CD14-positive monocyte (primary cell): ENCODE data around the gene WARS2. TPM values are rescaled to one million over a fixed set of nuclear protein-coding genes. Genes with fewer than 3 reads are reported as not detected.

Source experiments
- DNase-seq, 3 donors: peaks; one replicate each; pipeline ENCODE4 v3.0.0-alpha.2; 2011 to 2022
- H2AFZ ChIP-seq: 2 replicates; pipeline ENCODE4 v1.6.0; 2012; ENCODE audit warnings: mild to moderate bottlenecking, low read depth, low read length, inconsistent platforms; ENCODE audit not compliant: insufficient read depth, poor library complexity, severe bottlenecking
- H3K27ac ChIP-seq, 2 donors: 1 replicate in 1 of 2; 2 replicates in 1 of 2; pipeline ENCODE4 v1.5.1; 2012 to 2013; ENCODE audit warnings: low read length in 2 of 2, control low read depth in 1 of 2, inconsistent platforms in 1 of 2, low read depth in 1 of 2, mild to moderate bottlenecking in 1 of 2
- H3K27me3 ChIP-seq, 2 donors: one replicate each; pipeline versions ENCODE4 v1.6.0 to v1.6.1; 2011 to 2013; ENCODE audit warnings: low read length in 2 of 2; ENCODE audit not compliant: control insufficient read depth in 2 of 2, insufficient read depth in 2 of 2
- H3K36me3 ChIP-seq, 2 donors: replicated peaks in 1 of 2; 1 replicate in 1 of 2; 2 replicates in 1 of 2; pipeline versions ENCODE4 v1.5.1 to v1.6.1; 2012 to 2013; ENCODE audit warnings: low read length in 2 of 2, control low read depth in 1 of 2, inconsistent platforms in 1 of 2, mild to moderate bottlenecking in 1 of 2; ENCODE audit not compliant: insufficient read depth in 2 of 2, control insufficient read depth in 1 of 2
- H3K4me1 ChIP-seq, 2 donors: 1 replicate in 1 of 2; 2 replicates in 1 of 2; pipeline versions ENCODE4 v1.5.1 to v1.6.1; 2012 to 2013; ENCODE audit warnings: low read length in 2 of 2, control low read depth in 1 of 2, inconsistent platforms in 1 of 2, mild to moderate bottlenecking in 1 of 2, moderate library complexity in 1 of 2; ENCODE audit not compliant: insufficient read depth in 2 of 2, control insufficient read depth in 1 of 2
- H3K4me2 ChIP-seq: replicated peaks from 2 replicates; pipeline ENCODE3; 2012; ENCODE audit warnings: low read length, moderate library complexity, mild to moderate bottlenecking; ENCODE audit not compliant: poor library complexity, severe bottlenecking; ENCODE audit errors: extremely low read depth
- H3K4me3 ChIP-seq, 3 experiments: fragments of 200-600 bp in 1 of 3; sonication (generic) in 1 of 3; replicated peaks in 1 of 3; 1 replicate in 2 of 3; 2 replicates in 1 of 3; pipeline ENCODE4 v1.5.1; 2011 to 2013; ENCODE audit warnings: low read length in 3 of 3, mild to moderate bottlenecking in 3 of 3, control low read depth in 2 of 3, low read depth in 2 of 3, inconsistent platforms in 1 of 3, moderate library complexity in 1 of 3
- H3K79me2 ChIP-seq: 2 replicates; pipeline ENCODE4 v1.6.0; 2012; ENCODE audit warnings: mild to moderate bottlenecking, control low read depth, inconsistent platforms, low read length, moderate library complexity; ENCODE audit not compliant: insufficient read depth
- H3K9ac ChIP-seq: 2 replicates; pipeline ENCODE4 v1.6.0; 2017; ENCODE audit warnings: low read length, mild to moderate bottlenecking; ENCODE audit not compliant: insufficient read depth, poor library complexity, severe bottlenecking
- H3K9me3 ChIP-seq, 2 donors: replicated peaks in 1 of 2; 1 replicate in 1 of 2; 2 replicates in 1 of 2; pipeline versions ENCODE4 v1.5.1 to v1.6.1; 2012 to 2013; ENCODE audit warnings: low read length in 2 of 2, control low read depth in 1 of 2; ENCODE audit not compliant: control insufficient read depth in 1 of 2, insufficient read depth in 1 of 2
- H4K20me1 ChIP-seq: 2 replicates; pipeline ENCODE4 v1.6.0; 2012; ENCODE audit warnings: mild to moderate bottlenecking, low read length, control low read depth, moderate library complexity; ENCODE audit not compliant: insufficient read depth
- H3K27ac Mint-ChIP-seq, 7 donors: one replicate each; pipeline ENCODE4 v1.8.0; 2020; ENCODE audit warnings: mild to moderate bottlenecking in 7 of 7, mixed read lengths in 7 of 7, moderate library complexity in 6 of 7, inconsistent platforms in 2 of 7
- H3K27me3 Mint-ChIP-seq, 3 donors: one replicate each; pipeline ENCODE4 v1.8.0; 2021 to 2022; ENCODE audit warnings: low read depth in 3 of 3, mild to moderate bottlenecking in 3 of 3, mixed read lengths in 3 of 3, moderate library complexity in 3 of 3, inconsistent platforms in 1 of 3
- H3K36me3 Mint-ChIP-seq, 2 donors: one replicate each; pipeline ENCODE4 v1.8.0; 2020; ENCODE audit warnings: mixed read lengths in 2 of 2, inconsistent platforms in 1 of 2, mild to moderate bottlenecking in 1 of 2
- H3K4me1 Mint-ChIP-seq: one replicate; pipeline ENCODE4 v1.8.0; 2020; ENCODE audit warnings: mild to moderate bottlenecking, mixed read lengths
- H3K4me3 Mint-ChIP-seq, 2 donors: one replicate each; pipeline ENCODE4 v1.8.0; 2020; ENCODE audit warnings: mild to moderate bottlenecking in 2 of 2, mixed read lengths in 2 of 2, moderate library complexity in 1 of 2
- H3K9me3 Mint-ChIP-seq, 7 donors: one replicate each; pipeline ENCODE4 v1.8.0; 2020 to 2022; ENCODE audit warnings: mixed read lengths in 7 of 7, mild to moderate bottlenecking in 6 of 7, moderate library complexity in 6 of 7, inconsistent platforms in 2 of 7
- CTCF ChIP-seq: fragments of 200-600 bp; IDR thresholded peaks from one replicate; pipeline ENCODE4 v1.8.0; 2022; ENCODE audit warnings: antibody characterized with exemption, mild to moderate bottlenecking
- WGBS: methylation state at CpG from one replicate; pipeline ENCODE4 v1.1.5; 2013; ENCODE audit warnings: missing lambda C conversion rate; ENCODE audit not compliant: insufficient coverage; 5-methylcytosine and 5-hydroxymethylcytosine counted together
- intact Hi-C, 2 donors: fragments of 100-400 bp; cut with micrococcal nuclease; formaldehyde crosslinking; loops; one replicate each; pipeline versions ENCODE4 v1.15.0 to v1.15.1; 2023
- polyA plus RNA-seq, 3 donors: library from polyadenylated mRNA; depleted of rRNA in 1 of 3; unstranded in 2 of 3; stranded (reverse) in 1 of 3; fragments of 300-500 nt in 2 of 3; fragments of >200 nt in 1 of 3; fragmentation: Illumina TruSeq in 2 of 3; gene quantifications; 1 replicate in 2 of 3; 2 replicates in 1 of 3; pipeline ENCODE4 v1.2.3, GENCODE V29; 2012 to 2021

Gene WARS2
- polyA plus RNA-seq, 3 donors, result 4.6 to 5.1 (median 4.7) TPM

GRCh38 chr1:119133987-119134386, 6.5 kb downstream of the WARS2 start:
- Histone ChIP-seq H3K27me3 (no peaks in the 10 kb centered on the region), H3K4me1 (no peaks in the 10 kb centered on the region), H3K27ac (no peak overlapping the region), H3K36me3 (no peaks in the 10 kb centered on the region), H3K9ac (no peak overlapping the region), H2AFZ (no peak overlapping the region), H4K20me1 (no peaks in the 10 kb centered on the region), H3K4me2 (no peak overlapping the region), H3K79me2 (no peaks in the 10 kb centered on the region), H3K9me3 (peaks cover 0 to 5% of the 10 kb centered on the region in 2 donors), H3K4me3 (no peak overlapping the region)
- WGBS, result no CpG with 5 or more reads among the region's 1 CpG
- Mint-ChIP-seq H3K27me3 (no peaks in the 10 kb centered on the region), H3K9me3 (peaks cover 0 to 10% (median 3%) of the 10 kb centered on the region in 7 donors), H3K4me1 (no peaks in the 10 kb centered on the region), H3K27ac (no peak overlapping the region), H3K4me3 (no peak overlapping the region), H3K36me3 (peaks cover 2 to 3% of the 10 kb centered on the region in 2 donors)
- intact Hi-C loops, result no loop called here
- TF ChIP-seq CTCF, result no peak
- no peak for DNase-seq

GRCh38 chr1:119132179-119132578, 8.3 kb downstream of the WARS2 start:
- H3K36me3 Mint-ChIP-seq, result peaks cover 2 to 3% of the 10 kb centered on the region in 2 donors
- no peak for TF ChIP-seq CTCF
- H3K4me1 Mint-ChIP-seq, result no peaks in the 10 kb centered on the region
- peak in 1 of 3 donors; percentile 2 for DNase-seq
- peaks cover 0 to 10% (median 3%) of the 10 kb centered on the region in 7 donors for H3K9me3 Mint-ChIP-seq
- peaks cover 0 to 3% (median 0%) of the 10 kb centered on the region in 3 donors for H3K27me3 Mint-ChIP-seq
- Histone ChIP-seq H3K4me2 (no peak overlapping the region), H3K27me3 (no peaks in the 10 kb centered on the region), H3K27ac (no peak overlapping the region), H3K9me3 (peaks cover 0 to 5% of the 10 kb centered on the region in 2 donors), H3K4me1 (no peaks in the 10 kb centered on the region), H3K4me3 (no peak overlapping the region), H3K9ac (no peak overlapping the region), H3K79me2 (no peaks in the 10 kb centered on the region), H2AFZ (no peak overlapping the region), H3K36me3 (no peaks in the 10 kb centered on the region), H4K20me1 (no peaks in the 10 kb centered on the region)
- 97% methylated on average over 2 of the region's 3 CpGs for WGBS
- H3K4me3 Mint-ChIP-seq, result no peak overlapping the region
- intact Hi-C loops, result no loop called here
- H3K27ac Mint-ChIP-seq, result no peak overlapping the region
